CD8-positive, alpha-beta memory T cell (primary cell): ENCODE results near the gene CDC27. TPM values are rescaled to one million over a fixed set of nuclear protein-coding genes. Genes with fewer than 3 reads are reported as not detected.

Experiments
- CTCF ChIA-PET: fragments of 350-600 bp; sonication (Branson Sonifier 250); formaldehyde crosslinking; loops from one replicate; lab custom pipeline; 2021; ENCODE audit warnings: antibody characterized with exemption; lab: Charles Lee
- POLR2A ChIA-PET: fragments of 350-600 bp; sonication (Branson Sonifier 250); formaldehyde crosslinking; loops from one replicate; lab custom pipeline; 2021; ENCODE audit warnings: antibody characterized with exemption; lab: Charles Lee
- DNase-seq, 5 donors: peaks; one replicate each; pipeline versions ENCODE4 v3.0.0 to v3.0.0-alpha.2; 2020 to 2022; ENCODE audit warnings: mixed read lengths in 1 of 5
- H3K27ac ChIP-seq: one replicate; pipeline ENCODE4 v1.7.0; 2013; ENCODE audit warnings: low read depth, mild to moderate bottlenecking, low read length, moderate library complexity
- H3K27me3 ChIP-seq: 2 replicates; pipeline ENCODE4 v1.7.0; 2013; ENCODE audit warnings: low read length, mild to moderate bottlenecking; ENCODE audit not compliant: insufficient read depth, poor library complexity, severe bottlenecking
- H3K36me3 ChIP-seq: 2 replicates; pipeline ENCODE4 v1.7.0; 2013; ENCODE audit warnings: mild to moderate bottlenecking, low read length, moderate library complexity; ENCODE audit not compliant: insufficient read depth
- H3K4me1 ChIP-seq: 2 replicates; pipeline ENCODE4 v1.7.0; 2013; ENCODE audit warnings: mild to moderate bottlenecking, low read length, moderate library complexity; ENCODE audit not compliant: insufficient read depth
- H3K4me3 ChIP-seq: 2 replicates; pipeline ENCODE4 v1.7.0; 2013; ENCODE audit warnings: mild to moderate bottlenecking, low read length
- H3K9me3 ChIP-seq: 2 replicates; pipeline ENCODE4 v1.7.0; 2013; ENCODE audit warnings: mild to moderate bottlenecking, low read length
- H3K27ac Mint-ChIP-seq, 8 donors: one replicate each; pipeline ENCODE4 v1.8.0; 2020 to 2021; ENCODE audit warnings: mixed read lengths in 8 of 8, mild to moderate bottlenecking in 6 of 8, inconsistent platforms in 3 of 8, moderate library complexity in 3 of 8
- H3K27me3 Mint-ChIP-seq, 2 donors: one replicate each; pipeline ENCODE4 v1.8.0; 2020 to 2021; ENCODE audit warnings: mixed read lengths in 2 of 2, mild to moderate bottlenecking in 1 of 2, moderate library complexity in 1 of 2
- H3K36me3 Mint-ChIP-seq, 3 donors: one replicate each; pipeline ENCODE4 v1.8.0; 2020 to 2021; ENCODE audit warnings: mixed read lengths in 3 of 3, inconsistent platforms in 1 of 3, mild to moderate bottlenecking in 1 of 3
- H3K4me1 Mint-ChIP-seq, 3 donors: one replicate each; pipeline ENCODE4 v1.8.0; 2020 to 2021; ENCODE audit warnings: mixed read lengths in 3 of 3, inconsistent platforms in 1 of 3, mild to moderate bottlenecking in 1 of 3
- H3K4me3 Mint-ChIP-seq, 7 donors: one replicate each; pipeline ENCODE4 v1.8.0; 2020 to 2021; ENCODE audit warnings: mixed read lengths in 7 of 7, mild to moderate bottlenecking in 6 of 7, moderate library complexity in 4 of 7, inconsistent platforms in 2 of 7
- H3K9me3 Mint-ChIP-seq, 5 donors: one replicate each; pipeline ENCODE4 v1.8.0; 2020 to 2022; ENCODE audit warnings: mixed read lengths in 5 of 5, mild to moderate bottlenecking in 3 of 5, moderate library complexity in 2 of 5, inconsistent platforms in 1 of 5
- polyA plus RNA-seq: library from polyadenylated mRNA; unstranded; fragments of 300-500 nt; fragmentation: Illumina TruSeq; gene quantifications from one replicate; pipeline ENCODE4 v1.2.3, GENCODE V29; 2021
- total RNA-seq, 2 experiments: library from RNA; stranded (reverse); gene quantifications; one replicate each; pipeline ENCODE4 v1.2.3, GENCODE V29; 2021

Gene CDC27
- total and polyA plus RNA-seq, 3 experiments from 2014 or later = 96.2 to 116 (median 113) TPM

DNA sequence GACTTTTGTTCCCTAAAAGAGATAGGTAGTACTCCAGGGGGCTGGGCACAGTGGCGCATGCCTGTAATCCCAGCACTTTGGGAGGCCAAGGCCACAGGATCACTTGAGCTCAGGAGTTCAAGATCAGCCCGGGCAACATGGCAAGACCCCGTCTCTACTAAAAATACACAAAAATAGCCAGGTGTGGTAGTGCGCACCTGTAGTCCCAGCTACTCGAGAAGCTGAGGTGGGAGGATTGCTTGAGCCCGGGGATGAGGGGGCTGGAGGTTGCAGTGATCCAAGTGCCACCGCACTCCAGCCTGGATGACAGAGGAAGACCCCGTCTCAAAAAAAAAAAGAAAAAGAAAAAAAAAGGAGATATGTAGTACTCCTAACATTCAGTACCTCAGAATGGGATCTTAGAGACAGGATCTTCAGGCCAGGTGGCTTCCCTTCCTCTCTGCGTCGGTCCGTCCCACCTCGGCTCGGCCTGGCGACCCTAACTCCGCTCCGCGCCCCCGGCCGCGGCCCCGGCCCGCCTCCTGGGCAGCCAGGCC is 89.6 kb downstream of the CDC27 start:
- Histone ChIP-seq H3K4me3 (peak overlapping the region; percentile 63), H3K36me3 (no peaks in the 10 kb centered on the region), H3K27ac (peak overlapping the region; percentile 61), H3K4me1 (peaks cover 10% of the 10 kb centered on the region), H3K27me3 (no peaks in the 10 kb centered on the region), H3K9me3 (no peaks in the 10 kb centered on the region)
- Mint-ChIP-seq H3K4me3 (peak overlapping the region; percentile 78 to 100 (median 99)), H3K27me3 (no peaks in the 10 kb centered on the region), H3K27ac (peak overlapping the region; percentile 76 to 96 (median 86)), H3K9me3 (no peaks in the 10 kb centered on the region), H3K4me1 (peaks cover 22 to 42% (median 41%) of the 10 kb centered on the region in 3 donors), H3K36me3 (peaks cover 0 to 13% (median 1%) of the 10 kb centered on the region in 3 donors)
- CTCF ChIA-PET = interaction anchor here (0.6 kb wide), 1 partner anchor 346 kb away, joined by 3 read pairs; no protein-coding TSS in a partner anchor
- peak in 1 of 5 donors; percentile 15 for DNase-seq
- POLR2A ChIA-PET = no interaction called here

DNA sequence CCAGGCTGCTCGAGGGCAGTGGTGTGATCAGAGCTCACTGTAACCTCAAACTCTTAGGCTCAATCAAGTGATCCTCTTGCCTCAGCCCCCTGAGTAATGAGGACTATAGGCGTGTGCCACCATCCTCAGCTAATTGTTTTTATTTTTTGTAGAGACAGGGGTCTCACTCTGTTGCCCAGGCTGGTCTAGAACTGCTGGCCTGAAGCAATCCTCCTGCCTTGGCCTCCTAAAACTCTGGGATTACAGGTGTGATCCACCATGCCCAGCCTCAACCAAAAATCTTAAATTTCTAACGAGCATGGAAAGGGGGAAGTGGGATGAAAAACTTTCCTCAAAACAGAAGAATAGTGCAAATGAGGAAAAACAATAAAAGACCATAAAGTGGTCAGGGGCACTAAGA is 92.8 kb downstream of the CDC27 start:
- peaks cover 30 to 62% (median 61%) of the 10 kb centered on the region in 3 donors for H3K4me1 Mint-ChIP-seq
- peak overlapping the region in 2 of 7 donors; percentile 27 to 75 for H3K4me3 Mint-ChIP-seq
- H3K36me3 Mint-ChIP-seq = peaks cover 7 to 27% (median 12%) of the 10 kb centered on the region in 3 donors
- peaks cover 10% of the 10 kb centered on the region for H3K4me1 ChIP-seq
- DNase-seq = no peak
- no peaks in the 10 kb centered on the region for H3K36me3 ChIP-seq
- CTCF ChIA-PET = no interaction called here
- POLR2A ChIA-PET = no interaction called here
- no peaks in the 10 kb centered on the region for H3K27me3 Mint-ChIP-seq
- H3K9me3 ChIP-seq = no peaks in the 10 kb centered on the region
- no peaks in the 10 kb centered on the region for H3K9me3 Mint-ChIP-seq
- no peak overlapping the region for H3K27ac ChIP-seq
- H3K27ac Mint-ChIP-seq = no peak overlapping the region
- no peaks in the 10 kb centered on the region for H3K27me3 ChIP-seq
- no peak overlapping the region for H3K4me3 ChIP-seq

DNA sequence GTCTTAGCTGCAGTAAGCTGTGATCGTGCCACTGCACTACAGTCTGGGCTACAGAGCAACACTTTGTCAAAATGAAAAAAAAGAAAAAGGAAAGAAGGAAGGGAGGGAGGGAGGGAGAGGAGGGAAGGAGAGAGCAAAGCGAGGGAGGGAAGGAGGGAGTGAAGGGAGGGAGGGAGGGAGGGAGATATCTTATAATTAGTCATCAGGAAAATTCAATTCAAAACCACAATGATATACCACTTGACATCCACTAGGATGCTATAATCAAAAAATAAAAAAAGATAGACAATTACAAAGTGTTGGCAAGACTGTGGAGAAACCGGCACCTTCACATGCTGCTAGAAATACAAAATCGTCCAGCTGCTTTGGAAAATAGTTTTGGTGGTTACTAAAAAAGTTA is 93.8 kb downstream of the CDC27 start:
- POLR2A ChIA-PET = no interaction called here
- Histone ChIP-seq H3K9me3 (no peaks in the 10 kb centered on the region), H3K4me1 (peaks cover 10% of the 10 kb centered on the region), H3K27me3 (no peaks in the 10 kb centered on the region), H3K27ac (no peak overlapping the region), H3K36me3 (no peaks in the 10 kb centered on the region), H3K4me3 (no peak overlapping the region)
- H3K4me3 Mint-ChIP-seq = no peak overlapping the region
- H3K36me3 Mint-ChIP-seq = peaks cover 7 to 29% (median 12%) of the 10 kb centered on the region in 3 donors
- H3K9me3 Mint-ChIP-seq = no peaks in the 10 kb centered on the region
- peaks cover 35 to 66% (median 64%) of the 10 kb centered on the region in 3 donors for H3K4me1 Mint-ChIP-seq
- H3K27me3 Mint-ChIP-seq = no peaks in the 10 kb centered on the region
- no peak for DNase-seq
- CTCF ChIA-PET = no interaction called here
- no peak overlapping the region for H3K27ac Mint-ChIP-seq

DNA sequence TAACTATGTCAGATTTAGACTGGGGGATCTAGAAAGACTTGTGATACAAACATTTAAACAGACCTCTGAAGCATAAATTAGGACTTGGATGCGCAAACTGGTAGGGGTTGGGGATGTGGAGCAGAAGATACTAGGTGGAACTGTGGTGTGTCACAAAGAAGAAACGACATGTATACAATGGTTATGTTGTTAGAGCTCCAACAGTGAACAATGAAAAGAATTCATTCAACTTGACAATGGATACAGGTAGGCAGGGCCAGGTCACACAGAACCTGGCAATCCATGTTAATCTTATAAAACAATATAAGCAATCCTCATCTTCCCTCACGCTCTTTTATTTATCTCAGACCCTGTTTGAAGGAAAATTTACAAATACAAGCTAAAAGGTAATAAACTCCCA is 102.0 kb downstream of the CDC27 start:
- Histone ChIP-seq H3K9me3 (no peaks in the 10 kb centered on the region), H3K4me3 (no peak overlapping the region), H3K36me3 (no peaks in the 10 kb centered on the region), H3K27ac (no peak overlapping the region), H3K4me1 (no peaks in the 10 kb centered on the region), H3K27me3 (no peaks in the 10 kb centered on the region)
- Mint-ChIP-seq H3K36me3 (peaks cover 4 to 14% (median 7%) of the 10 kb centered on the region in 3 donors), H3K9me3 (no peaks in the 10 kb centered on the region), H3K4me3 (no peak overlapping the region), H3K4me1 (peaks cover 39 to 62% (median 50%) of the 10 kb centered on the region in 3 donors), H3K27me3 (peaks cover 0 to 2% of the 10 kb centered on the region in 2 donors), H3K27ac (peak overlapping the region in 2 of 8 donors; percentile 32 to 44)
- no peak for DNase-seq
- ChIA-PET POLR2A (no interaction called here), CTCF (no interaction called here)

DNA sequence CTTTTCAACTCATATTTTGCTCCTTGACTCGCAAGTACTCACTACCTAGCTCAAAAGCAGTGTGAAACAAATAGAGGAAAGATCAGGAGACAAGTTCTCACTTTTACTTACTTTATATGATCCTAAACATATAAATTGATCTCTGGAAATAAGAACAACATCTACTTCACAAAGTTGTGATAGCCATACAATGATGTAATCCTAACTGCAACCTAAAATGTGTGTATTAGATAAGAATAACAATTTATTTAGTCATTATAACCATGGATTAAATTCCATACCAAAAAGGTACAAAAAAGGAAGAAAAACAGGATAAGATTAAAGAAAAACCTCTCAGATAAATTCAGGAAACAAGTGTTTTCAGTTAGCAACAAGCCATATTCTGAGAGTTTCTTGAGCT is 103.4 kb downstream of the CDC27 start:
- H3K4me3 Mint-ChIP-seq = no peak overlapping the region
- Histone ChIP-seq H3K9me3 (no peaks in the 10 kb centered on the region), H3K27ac (no peak overlapping the region), H3K4me1 (no peaks in the 10 kb centered on the region), H3K36me3 (no peaks in the 10 kb centered on the region), H3K4me3 (no peak overlapping the region), H3K27me3 (no peaks in the 10 kb centered on the region)
- no peak for DNase-seq
- ChIA-PET CTCF (no interaction called here), POLR2A (no interaction called here)
- H3K27me3 Mint-ChIP-seq = peaks cover 0 to 2% of the 10 kb centered on the region in 2 donors
- H3K36me3 Mint-ChIP-seq = peaks cover 0 to 14% (median 3%) of the 10 kb centered on the region in 3 donors
- H3K9me3 Mint-ChIP-seq = no peaks in the 10 kb centered on the region
- no peak overlapping the region for H3K27ac Mint-ChIP-seq
- peaks cover 31 to 51% (median 39%) of the 10 kb centered on the region in 3 donors for H3K4me1 Mint-ChIP-seq

DNA sequence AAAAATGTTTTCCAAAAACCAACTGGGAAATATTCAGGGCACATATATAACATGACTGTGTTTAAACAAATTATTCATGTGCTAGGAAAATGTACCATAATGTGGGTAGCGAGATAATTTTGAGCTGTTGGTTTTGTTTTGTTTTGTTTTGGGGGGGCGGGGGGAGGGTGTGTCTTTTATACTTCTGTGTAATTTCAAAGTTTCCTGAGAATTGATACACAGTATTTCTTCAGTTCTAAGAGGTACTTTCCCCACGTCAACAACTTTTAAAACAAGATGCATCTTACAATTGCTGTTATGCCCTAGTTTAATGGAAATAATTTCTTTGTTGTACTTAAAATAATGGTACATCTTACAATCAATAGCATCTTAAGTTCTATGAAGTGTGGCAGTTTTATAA is 110.3 kb downstream of the CDC27 start:
- Mint-ChIP-seq H3K27ac (no peak overlapping the region), H3K4me1 (peaks cover 0 to 8% (median 3%) of the 10 kb centered on the region in 3 donors), H3K9me3 (no peaks in the 10 kb centered on the region), H3K36me3 (peaks cover 0 to 27% (median 3%) of the 10 kb centered on the region in 3 donors), H3K27me3 (no peaks in the 10 kb centered on the region), H3K4me3 (no peak overlapping the region)
- DNase-seq = no peak
- Histone ChIP-seq H3K4me1 (no peaks in the 10 kb centered on the region), H3K4me3 (no peak overlapping the region), H3K27ac (no peak overlapping the region), H3K27me3 (no peaks in the 10 kb centered on the region), H3K9me3 (no peaks in the 10 kb centered on the region), H3K36me3 (no peaks in the 10 kb centered on the region)
- ChIA-PET CTCF (no interaction called here), POLR2A (interaction anchor here (0.6 kb wide), 1 partner anchor 893 kb away, joined by 3 read pairs; no protein-coding TSS in a partner anchor)

DNA sequence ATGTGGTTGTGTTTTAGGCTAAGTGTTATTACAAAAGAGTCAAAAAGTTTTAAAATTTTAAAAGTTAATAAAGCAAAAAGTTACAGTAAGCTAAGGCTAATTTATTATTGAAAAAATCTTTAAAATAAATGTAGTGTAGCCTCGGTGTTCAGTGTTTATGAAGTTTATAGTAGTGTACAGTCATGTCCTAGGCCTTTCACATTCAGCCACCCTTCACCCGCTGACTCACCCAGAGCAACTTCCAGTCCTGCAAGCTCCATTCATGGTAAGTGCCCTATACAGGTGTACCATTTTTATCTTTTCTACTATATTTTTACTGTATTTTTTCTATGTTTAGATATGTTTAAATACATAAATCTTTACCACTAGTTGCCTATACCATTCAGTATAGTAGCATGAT is 111.5 kb downstream of the CDC27 start:
- H3K27ac Mint-ChIP-seq = no peak overlapping the region
- ChIA-PET POLR2A (no interaction called here), CTCF (no interaction called here)
- Histone ChIP-seq H3K27ac (no peak overlapping the region), H3K4me1 (no peaks in the 10 kb centered on the region), H3K9me3 (no peaks in the 10 kb centered on the region), H3K36me3 (no peaks in the 10 kb centered on the region), H3K4me3 (no peak overlapping the region), H3K27me3 (no peaks in the 10 kb centered on the region)
- no peak for DNase-seq
- no peaks in the 10 kb centered on the region for H3K27me3 Mint-ChIP-seq
- no peak overlapping the region for H3K4me3 Mint-ChIP-seq
- no peaks in the 10 kb centered on the region for H3K9me3 Mint-ChIP-seq
- peaks cover 7 to 13% (median 7%) of the 10 kb centered on the region in 3 donors for H3K4me1 Mint-ChIP-seq
- H3K36me3 Mint-ChIP-seq = peaks cover 0 to 27% (median 3%) of the 10 kb centered on the region in 3 donors

DNA sequence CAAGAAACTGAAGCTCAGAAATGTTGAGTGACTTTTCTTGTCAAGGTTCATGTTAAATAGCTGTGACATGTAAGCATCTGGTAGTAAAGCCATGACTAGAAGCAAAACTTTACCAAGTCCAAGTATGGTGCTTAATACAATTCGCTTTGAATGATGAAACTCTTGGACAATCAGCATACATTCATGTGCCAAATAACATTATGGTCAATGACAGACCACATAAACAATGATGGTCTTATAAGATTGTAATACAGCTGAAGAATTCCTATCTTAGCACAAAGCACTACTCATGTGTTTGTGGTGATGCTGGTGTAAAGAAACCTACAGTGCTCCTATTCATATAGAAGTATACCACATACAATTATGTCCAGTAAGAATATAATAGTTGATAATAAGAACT is 112.9 kb downstream of the CDC27 start:
- Mint-ChIP-seq H3K4me3 (no peak overlapping the region), H3K27ac (no peak overlapping the region), H3K27me3 (no peaks in the 10 kb centered on the region), H3K9me3 (no peaks in the 10 kb centered on the region), H3K36me3 (peaks cover 0 to 15% (median 0%) of the 10 kb centered on the region in 3 donors), H3K4me1 (peaks cover 11 to 21% (median 15%) of the 10 kb centered on the region in 3 donors)
- Histone ChIP-seq H3K9me3 (no peaks in the 10 kb centered on the region), H3K36me3 (no peaks in the 10 kb centered on the region), H3K4me1 (peaks cover 3% of the 10 kb centered on the region), H3K27ac (no peak overlapping the region), H3K4me3 (no peak overlapping the region), H3K27me3 (no peaks in the 10 kb centered on the region)
- ChIA-PET POLR2A (no interaction called here), CTCF (interaction anchor here (0.8 kb wide), 1 partner anchor 38 kb away, joined by 3 read pairs; no protein-coding TSS in a partner anchor)
- no peak for DNase-seq
